Adipocyte (in vitro differentiated cells): Measurements from ENCODE around the gene MTMR3.

ENCODE experiments used
- DNase-seq: peaks from one replicate; pipeline ENCODE4 v3.0.0-alpha.2; 2015; ENCODE audit warnings: low read depth
- H3K27me3 ChIP-seq: replicated peaks from 2 replicates; pipeline ENCODE4 v1.7.0; 2013; ENCODE audit warnings: mild to moderate bottlenecking, low read length, moderate library complexity; ENCODE audit not compliant: control insufficient read depth, insufficient read depth
- H3K36me3 ChIP-seq: 2 replicates; pipeline ENCODE4 v1.7.0; 2013; ENCODE audit warnings: low read length, mild to moderate bottlenecking, moderate library complexity; ENCODE audit not compliant: control insufficient read depth, insufficient read depth, severe bottlenecking
- H3K4me1 ChIP-seq: 2 replicates; pipeline ENCODE4 v1.7.0; 2013; ENCODE audit warnings: mild to moderate bottlenecking, low read length, moderate library complexity; ENCODE audit not compliant: control insufficient read depth, insufficient read depth
- H3K4me3 ChIP-seq: 2 replicates; pipeline ENCODE4 v1.7.0; 2013; ENCODE audit warnings: mild to moderate bottlenecking, low read length, moderate library complexity
- H3K9ac ChIP-seq: 2 replicates; pipeline ENCODE4 v1.7.0; 2013; ENCODE audit warnings: mild to moderate bottlenecking, low read length, moderate library complexity
- H3K9me3 ChIP-seq: 2 replicates; pipeline ENCODE4 v1.7.0; 2013; ENCODE audit warnings: mild to moderate bottlenecking, low read length, moderate library complexity; ENCODE audit not compliant: control insufficient read depth

Gene MTMR3

DNA sequence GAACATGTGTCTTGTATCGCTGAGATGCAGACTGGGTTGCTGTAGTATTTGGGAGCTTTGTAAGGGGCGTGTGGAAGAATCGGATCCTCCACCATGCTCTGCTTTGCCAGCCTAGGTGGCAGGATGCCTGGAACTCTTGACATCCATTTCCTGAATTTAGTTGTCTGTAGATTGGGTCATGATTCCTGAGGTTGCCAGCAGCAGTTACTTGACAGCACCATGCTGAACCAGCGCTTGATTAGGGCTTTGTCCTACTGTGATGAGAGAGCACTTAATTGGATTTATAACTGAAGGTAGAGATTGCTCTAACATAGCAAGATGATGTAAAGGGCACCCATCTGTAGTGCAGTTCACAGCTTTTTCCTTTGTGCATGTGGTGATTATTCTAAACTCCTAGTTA, 121.7 kb downstream of the MTMR3 start:
- Histone ChIP-seq H3K4me3 (no peak overlapping the region), H3K27me3 (no peaks in the 10 kb centered on the region), H3K4me1 (peaks cover 13% of the 10 kb centered on the region), H3K9me3 (no peaks in the 10 kb centered on the region), H3K9ac (no peak overlapping the region), H3K36me3 (peaks cover 56% of the 10 kb centered on the region)
- no peak for DNase-seq

DNA sequence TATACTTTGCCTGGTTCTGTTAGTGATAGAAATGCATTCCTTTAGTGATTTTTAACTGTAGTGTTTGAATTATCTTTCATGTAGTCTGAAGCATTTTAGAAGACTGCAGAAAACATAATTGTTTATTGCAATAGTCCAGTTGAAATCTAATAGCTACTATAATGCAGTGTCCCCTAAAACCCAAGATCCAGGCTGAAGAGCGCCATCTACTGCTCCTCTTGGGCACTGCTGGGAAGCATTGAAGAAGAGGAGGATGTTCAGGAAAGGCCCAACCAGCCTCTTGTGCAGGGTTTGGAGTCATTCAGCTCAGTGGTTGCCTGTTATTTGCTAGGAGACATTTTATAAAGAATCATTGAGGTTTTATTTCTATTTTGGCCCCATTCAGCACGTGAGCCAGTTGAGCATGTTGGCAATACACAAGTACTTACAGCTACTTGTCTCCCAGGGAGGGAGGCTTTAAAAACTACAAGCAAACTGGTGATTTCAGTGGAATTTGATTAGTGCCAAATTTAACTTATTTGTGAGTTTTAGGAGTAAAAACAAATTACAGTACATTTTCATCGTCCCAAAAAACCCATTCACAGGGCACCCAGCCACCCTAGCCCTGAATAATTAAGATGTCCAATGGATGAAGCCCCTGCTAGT, 122.4 kb downstream of the MTMR3 start:
- no peaks in the 10 kb centered on the region for H3K27me3 ChIP-seq
- peak; percentile 89 for DNase-seq
- no peak overlapping the region for H3K4me3 ChIP-seq
- H3K36me3 ChIP-seq: peaks cover 60% of the 10 kb centered on the region
- peaks cover 13% of the 10 kb centered on the region for H3K4me1 ChIP-seq
- no peaks in the 10 kb centered on the region for H3K9me3 ChIP-seq
- no peak overlapping the region for H3K9ac ChIP-seq

DNA sequence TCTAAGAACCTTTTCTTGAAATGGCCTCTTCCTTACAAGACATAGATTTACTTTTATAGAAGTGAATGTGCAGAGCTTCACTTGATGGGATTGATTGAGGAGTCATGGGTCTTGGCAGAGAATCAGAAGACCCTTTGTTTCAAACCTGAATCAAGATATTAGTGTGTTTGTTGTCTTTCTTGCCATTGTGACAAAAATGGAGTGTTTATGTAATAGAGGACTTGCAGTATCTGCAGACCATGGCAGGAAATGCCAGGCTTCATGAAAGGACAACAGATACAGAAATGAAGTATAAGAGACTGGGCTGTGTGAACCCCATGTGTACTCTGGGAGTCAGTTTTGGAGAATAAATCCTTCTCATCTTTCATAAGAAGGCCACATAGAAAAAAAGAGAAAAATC, 124.4 kb downstream of the MTMR3 start:
- Histone ChIP-seq H3K9ac (no peak overlapping the region), H3K36me3 (peaks cover 64% of the 10 kb centered on the region), H3K27me3 (no peaks in the 10 kb centered on the region), H3K9me3 (no peaks in the 10 kb centered on the region), H3K4me3 (no peak overlapping the region), H3K4me1 (peaks cover 18% of the 10 kb centered on the region)
- no peak for DNase-seq

DNA sequence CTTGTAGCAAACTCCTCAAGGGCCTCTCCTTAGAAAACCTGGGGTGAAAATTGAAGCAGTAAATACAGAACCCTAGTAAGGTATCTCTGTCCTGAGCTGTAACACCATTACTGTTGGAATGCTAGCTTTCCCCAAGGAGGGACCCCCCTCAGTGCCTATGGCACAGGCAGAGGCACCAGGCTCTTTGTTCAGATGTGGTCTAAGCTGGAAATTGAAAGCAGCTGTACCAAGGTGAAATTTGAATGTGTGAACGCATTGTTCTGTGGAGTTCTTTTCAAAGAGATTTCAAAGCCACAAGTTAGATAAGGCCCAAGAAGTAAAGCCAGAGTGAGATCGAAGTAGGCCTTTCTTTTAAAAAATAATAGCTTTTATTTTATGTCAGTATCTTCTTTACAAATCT, 125.4 kb downstream of the MTMR3 start:
- H3K27me3 ChIP-seq: no peaks in the 10 kb centered on the region

DNA sequence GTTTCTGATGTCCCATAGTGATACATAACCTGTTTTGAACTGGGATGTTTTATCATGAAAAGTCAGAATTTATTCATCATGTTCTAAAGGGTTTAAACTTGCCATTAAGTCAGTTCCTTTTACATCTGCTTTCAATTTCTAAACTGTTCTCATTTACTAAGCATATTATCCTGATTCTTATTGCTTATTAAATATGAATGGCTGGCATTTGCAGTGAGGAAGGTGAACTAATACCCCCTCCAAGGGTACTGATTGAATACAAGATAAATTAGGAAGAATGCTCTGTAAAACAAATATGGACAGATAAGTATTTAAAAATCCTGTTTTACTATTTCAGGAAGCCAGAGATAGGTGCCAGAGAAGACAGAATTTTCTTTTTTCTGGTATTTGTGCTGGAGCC, 126.5 kb downstream of the MTMR3 start:
- no peaks in the 10 kb centered on the region for H3K9me3 ChIP-seq
- no peak for DNase-seq
- H3K27me3 ChIP-seq: no peaks in the 10 kb centered on the region
- no peak overlapping the region for H3K4me3 ChIP-seq
- no peak overlapping the region for H3K9ac ChIP-seq
- peaks cover 67% of the 10 kb centered on the region for H3K36me3 ChIP-seq
- H3K4me1 ChIP-seq: peaks cover 12% of the 10 kb centered on the region

More for the DNA sequence above, 125.4 kb downstream of the MTMR3 start:
- Histone ChIP-seq H3K9me3 (no peaks in the 10 kb centered on the region), H3K4me3 (no peak overlapping the region), H3K9ac (peak overlapping the region; percentile 9), H3K36me3 (peaks cover 64% of the 10 kb centered on the region), H3K4me1 (peaks cover 18% of the 10 kb centered on the region)
- DNase-seq: no peak

DNA sequence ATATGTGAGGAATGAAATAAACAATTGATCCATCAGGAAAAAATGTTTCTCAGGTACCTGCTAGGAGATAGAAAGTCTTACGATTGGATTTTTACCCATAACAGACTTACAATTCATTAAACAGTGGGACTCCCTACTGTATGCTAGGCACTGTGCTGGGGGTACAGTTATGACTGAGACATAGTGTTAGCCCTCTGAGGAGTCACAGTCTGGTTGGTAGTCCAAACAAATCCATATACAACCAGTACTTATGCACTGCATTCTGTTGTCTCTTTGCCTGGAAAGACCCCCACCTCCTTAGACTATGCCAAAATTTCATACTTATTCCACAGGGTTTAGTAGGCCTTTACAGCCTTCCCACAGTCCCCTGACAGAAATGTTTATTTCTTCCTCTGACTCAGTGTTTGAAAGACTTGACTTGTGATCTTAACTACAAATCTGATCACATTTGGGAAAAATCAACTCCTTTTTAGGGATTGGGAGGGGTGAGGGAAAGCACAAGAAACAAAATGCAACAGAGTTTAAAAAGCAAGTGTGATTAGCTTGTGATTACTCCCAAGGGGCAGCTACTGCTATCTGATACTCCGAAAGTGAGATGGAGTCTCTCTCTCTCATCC, 127.9 kb downstream of the MTMR3 start:
- peaks cover 78% of the 10 kb centered on the region for H3K36me3 ChIP-seq
- H3K9me3 ChIP-seq: no peaks in the 10 kb centered on the region
- peaks cover 10% of the 10 kb centered on the region for H3K4me1 ChIP-seq

DNA sequence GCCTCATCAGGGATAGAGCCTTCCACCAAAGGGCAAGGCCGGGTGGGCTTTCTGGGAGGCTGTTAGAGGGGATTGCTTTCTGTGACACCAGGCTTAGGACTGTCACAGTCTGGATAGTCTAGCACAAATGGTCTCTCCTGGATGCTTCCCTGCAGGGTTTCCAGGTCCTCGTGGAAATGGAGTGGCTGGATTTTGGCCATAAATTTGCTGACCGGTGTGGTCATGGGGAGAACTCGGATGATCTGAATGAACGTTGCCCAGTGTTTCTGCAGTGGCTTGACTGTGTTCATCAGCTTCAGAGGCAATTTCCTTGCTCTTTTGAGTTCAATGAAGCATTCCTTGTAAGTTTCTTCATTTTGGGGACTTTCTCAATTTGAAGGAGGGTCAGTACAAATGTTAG, 130.2 kb downstream of the MTMR3 start:
- no peak overlapping the region for H3K4me3 ChIP-seq
- no peak for DNase-seq
- H3K27me3 ChIP-seq: no peaks in the 10 kb centered on the region
- H3K9me3 ChIP-seq: no peaks in the 10 kb centered on the region
- H3K36me3 ChIP-seq: peaks cover 80% of the 10 kb centered on the region
- peaks cover 29% of the 10 kb centered on the region for H3K4me1 ChIP-seq
- H3K9ac ChIP-seq: no peak overlapping the region

More for the DNA sequence above, 127.9 kb downstream of the MTMR3 start:
- H3K9ac ChIP-seq: peak overlapping the region; percentile 12
- no peak overlapping the region for H3K4me3 ChIP-seq
- no peaks in the 10 kb centered on the region for H3K27me3 ChIP-seq
- no peak for DNase-seq

DNA sequence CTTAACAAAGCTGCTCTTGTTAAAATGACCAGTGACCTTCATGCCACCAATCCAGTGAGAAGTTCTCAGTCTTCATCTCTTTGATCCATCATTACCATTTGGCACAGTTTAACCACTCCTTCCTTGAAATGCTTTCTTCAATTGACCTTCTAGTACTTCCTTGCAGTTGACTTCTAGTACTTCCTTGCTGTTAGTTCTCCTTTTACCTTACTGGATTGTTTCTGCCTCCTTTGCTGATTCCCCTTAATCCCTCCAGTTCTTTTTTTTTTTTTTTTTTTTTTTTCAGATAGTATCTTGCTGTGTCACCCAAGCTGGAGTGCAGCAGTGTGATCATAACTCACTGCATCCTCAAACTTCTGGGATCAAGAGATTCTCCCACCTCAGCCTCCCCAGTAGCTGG, 131.3 kb downstream of the MTMR3 start:
- Histone ChIP-seq H3K36me3 (peaks cover 81% of the 10 kb centered on the region), H3K9me3 (no peaks in the 10 kb centered on the region), H3K4me1 (peaks cover 29% of the 10 kb centered on the region), H3K4me3 (no peak overlapping the region), H3K27me3 (no peaks in the 10 kb centered on the region), H3K9ac (no peak overlapping the region)
- no peak for DNase-seq

DNA sequence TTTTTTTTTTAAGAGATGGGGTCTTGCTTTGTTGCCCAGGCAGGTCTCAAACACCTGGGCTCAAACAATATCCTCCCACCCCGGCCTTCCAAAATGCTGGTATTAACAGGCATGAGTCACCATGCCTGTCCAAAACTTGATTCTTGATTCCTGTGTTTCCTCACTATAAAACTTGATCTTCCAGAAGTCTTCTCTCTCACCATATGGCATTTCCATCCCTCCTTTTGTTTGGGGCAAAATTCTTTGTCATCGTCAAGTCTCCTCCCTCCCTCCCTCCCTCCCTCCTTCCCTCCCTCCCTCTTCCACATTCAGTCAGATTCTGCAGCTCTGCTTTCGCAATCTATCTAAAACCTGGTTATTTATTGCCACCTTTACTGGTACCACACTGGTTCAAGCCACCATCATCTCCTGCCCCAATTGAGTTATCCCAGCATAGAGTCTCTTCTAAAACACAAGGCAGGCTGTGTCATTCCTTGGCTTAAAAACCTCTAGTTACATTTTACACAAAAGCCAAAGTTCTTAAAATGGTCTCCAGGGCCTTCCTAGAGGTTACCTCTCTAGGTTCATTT, 132.3 kb downstream of the MTMR3 start:
- Histone ChIP-seq H3K9ac (no peak overlapping the region), H3K4me3 (no peak overlapping the region), H3K36me3 (peaks cover 83% of the 10 kb centered on the region), H3K9me3 (no peaks in the 10 kb centered on the region), H3K27me3 (no peaks in the 10 kb centered on the region), H3K4me1 (peaks cover 29% of the 10 kb centered on the region)
- peak; percentile 42 for DNase-seq

DNA sequence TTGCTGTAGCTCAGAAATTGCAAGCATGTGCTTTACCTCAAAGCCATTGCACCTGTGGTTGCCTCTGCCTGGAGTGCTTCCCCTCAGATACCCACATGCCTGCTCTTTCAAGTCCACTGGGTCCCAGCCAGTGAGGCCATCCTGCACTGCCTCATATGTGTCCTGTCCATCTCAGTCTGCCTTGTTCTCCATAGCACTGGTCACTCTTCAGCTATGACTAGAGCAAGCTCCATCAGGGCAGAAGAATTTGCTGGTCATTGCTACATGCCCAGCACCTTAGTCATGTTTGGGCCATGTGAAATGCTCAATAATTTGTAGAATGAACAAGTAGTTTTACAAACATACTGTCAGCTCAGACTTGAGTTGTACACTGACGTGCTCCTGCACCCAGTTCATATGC, 132.9 kb downstream of the MTMR3 start:
- Histone ChIP-seq H3K27me3 (no peaks in the 10 kb centered on the region), H3K4me3 (no peak overlapping the region), H3K36me3 (peaks cover 83% of the 10 kb centered on the region), H3K9me3 (no peaks in the 10 kb centered on the region), H3K4me1 (peaks cover 27% of the 10 kb centered on the region), H3K9ac (no peak overlapping the region)
- peak; percentile 65 for DNase-seq

DNA sequence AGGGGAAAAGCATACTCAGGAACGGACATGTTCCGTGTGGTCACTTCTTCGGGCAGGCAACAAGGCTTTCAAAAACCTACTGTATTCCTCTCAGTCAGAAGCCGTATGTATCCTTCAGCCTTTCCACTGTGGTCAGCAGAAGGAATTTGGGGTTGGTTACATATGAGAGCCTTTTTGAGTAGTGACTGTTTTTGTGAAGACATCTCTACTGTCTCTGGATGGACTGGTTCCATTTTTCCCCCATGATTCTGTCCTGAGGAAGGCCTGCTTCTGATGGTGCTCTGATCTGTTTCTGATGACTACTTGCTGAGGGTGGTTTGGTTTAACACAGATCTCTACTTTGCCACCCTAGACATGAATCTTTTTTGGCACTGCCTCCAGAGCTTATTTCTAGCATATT, 133.6 kb downstream of the MTMR3 start:
- Histone ChIP-seq H3K27me3 (no peaks in the 10 kb centered on the region), H3K9ac (no peak overlapping the region), H3K9me3 (no peaks in the 10 kb centered on the region), H3K4me3 (no peak overlapping the region), H3K36me3 (peaks cover 90% of the 10 kb centered on the region), H3K4me1 (peaks cover 24% of the 10 kb centered on the region)
- no peak for DNase-seq
